Adrenal gland (tissue), 5 donors: ENCODE data around the gene KDM6A.

ENCODE experiments used
- POLR2A ChIP-seq, 2 donors: fragments of 450-650 bp; IDR thresholded peaks; one replicate each; pipeline ENCODE4 v1.6.1; 2017; ENCODE audit warnings: antibody characterized with exemption in 2 of 2, mild to moderate bottlenecking in 2 of 2, moderate library complexity in 1 of 2
- TF ChIP-seq, protein P1 (sequence below), 6 experiments: fragments of 450-650 bp in 4 of 6; fragments of 200-600 bp in 2 of 6; sonication (generic) in 1 of 6; IDR thresholded peaks; 1 replicate in 5 of 6; 2 replicates in 1 of 6; pipeline versions ENCODE4 v1.5.1 to v1.8.0; 2016 to 2021; ENCODE audit warnings: antibody characterized with exemption in 6 of 6, mild to moderate bottlenecking in 2 of 6, moderate library complexity in 1 of 6
- donor health status: DM: no; HTN: no; CAD: no.

DNA sequence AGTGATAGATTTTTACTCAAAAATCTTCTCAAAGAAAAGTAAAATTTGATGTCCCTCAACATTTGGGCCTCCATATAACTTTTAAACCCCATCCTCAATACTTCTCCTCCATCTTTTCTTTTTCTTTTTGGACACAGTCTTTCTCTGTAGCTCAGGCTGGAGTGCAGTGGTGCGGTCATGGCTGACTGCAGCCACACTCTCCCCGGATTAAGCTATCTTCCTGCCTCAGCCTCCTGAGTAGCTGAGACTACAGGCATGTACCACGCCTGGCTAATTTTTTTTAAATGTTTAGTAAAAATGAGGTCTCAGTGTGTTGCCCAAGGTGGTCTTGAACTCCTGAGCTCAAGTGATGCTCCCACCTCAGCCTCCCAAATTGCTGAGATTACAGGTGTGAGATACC lies 33.1 kb downstream of the KDM6A start:
- TF ChIP-seq, protein P1, sequence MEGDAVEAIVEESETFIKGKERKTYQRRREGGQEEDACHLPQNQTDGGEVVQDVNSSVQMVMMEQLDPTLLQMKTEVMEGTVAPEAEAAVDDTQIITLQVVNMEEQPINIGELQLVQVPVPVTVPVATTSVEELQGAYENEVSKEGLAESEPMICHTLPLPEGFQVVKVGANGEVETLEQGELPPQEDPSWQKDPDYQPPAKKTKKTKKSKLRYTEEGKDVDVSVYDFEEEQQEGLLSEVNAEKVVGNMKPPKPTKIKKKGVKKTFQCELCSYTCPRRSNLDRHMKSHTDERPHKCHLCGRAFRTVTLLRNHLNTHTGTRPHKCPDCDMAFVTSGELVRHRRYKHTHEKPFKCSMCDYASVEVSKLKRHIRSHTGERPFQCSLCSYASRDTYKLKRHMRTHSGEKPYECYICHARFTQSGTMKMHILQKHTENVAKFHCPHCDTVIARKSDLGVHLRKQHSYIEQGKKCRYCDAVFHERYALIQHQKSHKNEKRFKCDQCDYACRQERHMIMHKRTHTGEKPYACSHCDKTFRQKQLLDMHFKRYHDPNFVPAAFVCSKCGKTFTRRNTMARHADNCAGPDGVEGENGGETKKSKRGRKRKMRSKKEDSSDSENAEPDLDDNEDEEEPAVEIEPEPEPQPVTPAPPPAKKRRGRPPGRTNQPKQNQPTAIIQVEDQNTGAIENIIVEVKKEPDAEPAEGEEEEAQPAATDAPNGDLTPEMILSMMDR (IDR thresholded peaks at IDR 0.05): no peak
- no peak for TF ChIP-seq POLR2A (IDR thresholded peaks at IDR 0.05)
